Measurements from ENCODE around the gene KCTD20.

The KCTD20 gene

GRCh38 chr6:36536873-36537547, 94.2 kb downstream of the KCTD20 start:
- no peak for DNase-seq (ENCODE audit: low read depth in 3 of 3)

- DNase-seq (ENCODE audit: low read depth in 3 of 3): no peak
Measured at GRCh38 chr6:36539814-36540568, 97.2 kb downstream of the KCTD20 start.

Measured in stimulated activated CD4-positive, alpha-beta T cell treated with anti-CD3 and anti-CD28 coated beads, TNF-alpha, amount 100 ng/mL, for 48 hours (primary cell).